ENCODE data around the gene CLDN15. TPM values are rescaled to one million over a fixed set of nuclear protein-coding genes. Genes with fewer than 3 reads are reported as not detected.
"Not testable (repeated sequence)": the region's sequence is repeated elsewhere in the genome, so short reads cannot be mapped to it uniquely, and the experiment has no call there.

The CLDN15 gene
- polyA plus RNA-seq, 1 experiment = 3.7 TPM

DNA sequence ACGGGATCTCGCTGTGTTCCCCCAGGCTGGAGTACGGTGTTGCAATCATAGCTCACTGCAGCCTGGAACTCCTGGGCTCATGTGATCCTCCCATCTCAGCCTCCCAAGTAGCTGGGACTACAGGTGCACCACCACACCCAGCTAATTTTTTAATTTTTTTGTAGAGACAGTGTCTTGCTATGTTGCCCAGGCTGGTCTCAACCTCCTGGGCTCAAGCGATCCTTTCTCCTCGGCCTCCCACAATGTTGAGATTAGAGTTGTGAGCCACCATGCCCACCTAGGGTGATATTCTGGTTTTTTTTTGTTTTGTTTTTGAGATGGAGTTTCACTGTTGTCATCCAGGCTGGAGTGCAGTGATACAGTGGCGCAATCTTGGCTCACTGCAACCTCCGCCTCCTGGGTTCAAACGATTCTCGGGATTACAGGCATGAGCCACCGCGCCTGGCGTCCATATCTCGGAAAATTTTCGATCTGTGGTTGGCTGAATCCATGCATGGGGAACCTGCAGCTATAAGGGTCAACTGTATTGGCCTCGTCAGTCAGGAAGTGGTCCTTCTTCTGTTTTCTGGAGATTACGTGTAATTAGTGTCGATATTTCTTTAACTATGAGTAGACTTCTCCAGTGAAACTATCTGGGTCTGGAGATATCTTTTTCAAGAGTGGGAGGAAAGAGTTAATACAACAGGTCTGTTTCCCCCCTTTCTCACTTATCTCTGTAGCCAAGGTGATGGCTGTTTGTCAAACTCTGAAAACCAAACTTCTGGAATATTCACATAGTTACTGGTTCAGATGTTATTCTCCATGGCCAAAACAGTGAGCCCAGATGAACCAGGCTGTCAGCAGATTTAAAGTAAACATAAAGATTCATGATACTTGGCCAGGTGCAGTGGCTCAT lies 28.3 kb upstream of the CLDN15 start:
- H3K36me3 ChIP-seq (ENCODE audit: control insufficient read depth, insufficient read depth, low read length) = no peaks in the 10 kb centered on the region
- no peak for DNase-seq (ENCODE audit: low read depth)
- H3K27me3 ChIP-seq (ENCODE audit: control insufficient read depth, insufficient read depth, low read length) = peaks cover 2% of the 10 kb centered on the region; the same call in 1 of the 2 replicates
- CTCF ChIA-PET = interaction anchor here (0.7 to 2.5 kb wide), 6 partner anchors 8 to 463 kb away, joined by 3 to 12 read pairs (median 4); no protein-coding TSS in a partner anchor
- POLR2A ChIA-PET = no interaction called here
- no peak overlapping the region for H3K4me3 ChIP-seq (ENCODE audit: low read depth, low read length)
- TF ChIP-seq, protein P1, sequence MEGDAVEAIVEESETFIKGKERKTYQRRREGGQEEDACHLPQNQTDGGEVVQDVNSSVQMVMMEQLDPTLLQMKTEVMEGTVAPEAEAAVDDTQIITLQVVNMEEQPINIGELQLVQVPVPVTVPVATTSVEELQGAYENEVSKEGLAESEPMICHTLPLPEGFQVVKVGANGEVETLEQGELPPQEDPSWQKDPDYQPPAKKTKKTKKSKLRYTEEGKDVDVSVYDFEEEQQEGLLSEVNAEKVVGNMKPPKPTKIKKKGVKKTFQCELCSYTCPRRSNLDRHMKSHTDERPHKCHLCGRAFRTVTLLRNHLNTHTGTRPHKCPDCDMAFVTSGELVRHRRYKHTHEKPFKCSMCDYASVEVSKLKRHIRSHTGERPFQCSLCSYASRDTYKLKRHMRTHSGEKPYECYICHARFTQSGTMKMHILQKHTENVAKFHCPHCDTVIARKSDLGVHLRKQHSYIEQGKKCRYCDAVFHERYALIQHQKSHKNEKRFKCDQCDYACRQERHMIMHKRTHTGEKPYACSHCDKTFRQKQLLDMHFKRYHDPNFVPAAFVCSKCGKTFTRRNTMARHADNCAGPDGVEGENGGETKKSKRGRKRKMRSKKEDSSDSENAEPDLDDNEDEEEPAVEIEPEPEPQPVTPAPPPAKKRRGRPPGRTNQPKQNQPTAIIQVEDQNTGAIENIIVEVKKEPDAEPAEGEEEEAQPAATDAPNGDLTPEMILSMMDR (IDR thresholded peaks at IDR 0.05; ENCODE audit: insufficient read depth, low read depth, low read length) = no peak

DNA sequence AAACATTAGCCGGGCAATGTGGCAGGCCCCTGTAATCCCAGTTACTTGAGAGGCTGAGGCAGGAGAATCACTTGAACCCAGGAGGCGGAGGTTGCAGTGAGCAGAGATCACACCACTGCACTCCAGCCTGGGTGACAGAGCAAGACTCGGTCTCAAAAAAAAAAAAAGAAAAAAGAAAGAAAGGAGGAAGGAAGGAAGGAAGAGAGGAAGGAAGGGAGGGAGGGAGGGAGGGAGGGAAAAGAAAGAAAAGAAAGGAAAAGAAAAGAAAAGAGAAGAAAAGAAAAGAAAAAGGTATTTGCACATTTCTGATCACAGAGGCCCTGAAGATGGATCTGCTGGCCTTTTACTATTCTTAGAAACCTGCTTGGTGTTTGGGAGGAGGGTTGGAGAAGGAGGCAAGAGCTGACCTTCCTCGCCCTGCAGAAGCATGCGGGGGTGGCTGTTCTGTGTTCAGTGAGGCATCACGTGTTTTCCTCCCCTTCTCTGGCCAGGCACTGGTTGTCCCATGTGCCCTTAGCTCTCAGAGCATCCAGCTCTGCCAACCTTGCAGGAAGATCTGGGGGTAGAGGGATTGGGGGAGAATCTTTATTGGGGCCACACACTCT lies 26.6 kb upstream of the CLDN15 start:
- POLR2A ChIA-PET; H3K27me3 ChIP-seq (ENCODE audit: control insufficient read depth, insufficient read depth, low read length); H3K36me3 ChIP-seq (ENCODE audit: control insufficient read depth, insufficient read depth, low read length); H3K4me3 ChIP-seq (ENCODE audit: low read depth, low read length); DNase-seq (ENCODE audit: low read depth): not testable (repeated sequence)
- CTCF ChIA-PET = interaction anchor here (0.6 to 1.3 kb wide), 2 partner anchors 19 to 26 kb away, joined by 3 to 6 read pairs; no protein-coding TSS in a partner anchor

GRCh38 chr7:101258243-101258731 lies 20.7 kb upstream of the CLDN15 start:
- Histone ChIP-seq H3K4me3 (ENCODE audit: low read depth, low read length) (no peak overlapping the region), H3K27me3 (ENCODE audit: control insufficient read depth, insufficient read depth, low read length) (peaks cover 2% of the 10 kb centered on the region), H3K36me3 (ENCODE audit: control insufficient read depth, insufficient read depth, low read length) (no peaks in the 10 kb centered on the region)
- no peak for DNase-seq (ENCODE audit: low read depth)
- ChIA-PET POLR2A (no interaction called here), CTCF (interaction anchor here (0.7 to 1.8 kb wide), 5 partner anchors 8 to 115 kb away, joined by 3 to 7 read pairs (median 3); no protein-coding TSS in a partner anchor)
- TF ChIP-seq, protein P1 (IDR thresholded peaks at IDR 0.05; ENCODE audit: insufficient read depth, low read depth, low read length) = no peak

DNA sequence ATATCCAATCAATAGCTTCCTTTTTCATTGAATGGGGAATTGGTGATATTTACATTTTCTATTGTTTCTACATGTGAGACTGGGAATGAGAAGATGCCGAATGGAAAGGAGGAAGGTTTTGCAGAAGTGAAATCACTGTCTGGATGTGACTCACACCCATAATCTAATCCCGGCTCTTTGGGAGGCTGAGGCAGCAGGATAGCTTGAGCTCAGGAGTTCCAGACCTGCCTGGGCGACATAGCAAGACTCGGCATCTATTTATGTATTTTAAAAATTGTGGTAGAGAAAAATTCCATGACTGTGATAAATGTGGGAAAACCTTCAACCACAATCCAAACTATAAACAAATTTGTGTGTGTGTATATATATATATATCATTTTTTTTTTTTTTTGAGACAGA lies 18.2 kb upstream of the CLDN15 start:
- H3K27me3 ChIP-seq (ENCODE audit: control insufficient read depth, insufficient read depth, low read length) = no peaks in the 10 kb centered on the region; the same call in 1 of the 2 replicates
- POLR2A ChIA-PET = no interaction called here
- H3K4me3 ChIP-seq (ENCODE audit: low read depth, low read length) = no peak overlapping the region
- CTCF ChIA-PET = interaction anchor here (0.7 to 2.4 kb wide), 3 partner anchors 12 to 27 kb away, joined by 3 to 11 read pairs (median 11); partner anchors contain the start of gene FIS1
- DNase-seq (ENCODE audit: low read depth) = no peak
- TF ChIP-seq, protein P1 (IDR thresholded peaks at IDR 0.05; ENCODE audit: insufficient read depth, low read depth, low read length) = no peak
- no peaks in the 10 kb centered on the region for H3K36me3 ChIP-seq (ENCODE audit: control insufficient read depth, insufficient read depth, low read length)

DNA sequence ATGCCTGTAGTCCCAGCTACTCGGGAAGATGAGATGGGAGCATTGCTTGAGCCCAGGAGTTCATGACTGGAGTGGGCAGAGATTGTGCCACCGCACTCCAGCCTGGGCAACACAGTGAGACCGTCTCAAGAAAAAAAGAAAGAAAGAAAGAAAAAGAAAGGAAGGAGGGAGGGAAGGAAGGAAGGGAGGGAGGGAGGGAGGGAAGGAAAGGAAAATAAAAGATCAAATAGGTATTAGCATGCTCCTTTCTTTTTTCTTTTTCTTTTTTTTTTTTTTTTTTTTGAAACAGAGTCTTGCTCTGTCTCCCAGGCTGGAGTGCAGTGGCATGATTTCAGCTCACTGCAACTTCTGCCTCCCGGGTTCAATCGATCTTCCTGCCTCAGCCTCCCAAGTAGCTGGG lies 15.6 kb upstream of the CLDN15 start:
- H3K4me3 ChIP-seq (ENCODE audit: low read depth, low read length); H3K36me3 ChIP-seq (ENCODE audit: control insufficient read depth, insufficient read depth, low read length); POLR2A ChIA-PET; H3K27me3 ChIP-seq (ENCODE audit: control insufficient read depth, insufficient read depth, low read length); DNase-seq (ENCODE audit: low read depth): not testable (repeated sequence)
- CTCF ChIA-PET = interaction anchor here (1.1 kb wide), 1 partner anchor 9 kb away, joined by 3 read pairs; no protein-coding TSS in a partner anchor
